Stimulated activated CD8-positive, alpha-beta memory T cell treated with anti-CD3 and anti-CD28 coated beads, Interleukin-4, amount 100 ng/mL, for 24 hours (primary cell): ENCODE measurements around the gene ENC1.

ENCODE experiments used
- DNase-seq: peaks from one replicate; pipeline ENCODE4 v3.0.0-alpha.2; 2020; ENCODE audit warnings: low read depth

The ENC1 gene

DNA sequence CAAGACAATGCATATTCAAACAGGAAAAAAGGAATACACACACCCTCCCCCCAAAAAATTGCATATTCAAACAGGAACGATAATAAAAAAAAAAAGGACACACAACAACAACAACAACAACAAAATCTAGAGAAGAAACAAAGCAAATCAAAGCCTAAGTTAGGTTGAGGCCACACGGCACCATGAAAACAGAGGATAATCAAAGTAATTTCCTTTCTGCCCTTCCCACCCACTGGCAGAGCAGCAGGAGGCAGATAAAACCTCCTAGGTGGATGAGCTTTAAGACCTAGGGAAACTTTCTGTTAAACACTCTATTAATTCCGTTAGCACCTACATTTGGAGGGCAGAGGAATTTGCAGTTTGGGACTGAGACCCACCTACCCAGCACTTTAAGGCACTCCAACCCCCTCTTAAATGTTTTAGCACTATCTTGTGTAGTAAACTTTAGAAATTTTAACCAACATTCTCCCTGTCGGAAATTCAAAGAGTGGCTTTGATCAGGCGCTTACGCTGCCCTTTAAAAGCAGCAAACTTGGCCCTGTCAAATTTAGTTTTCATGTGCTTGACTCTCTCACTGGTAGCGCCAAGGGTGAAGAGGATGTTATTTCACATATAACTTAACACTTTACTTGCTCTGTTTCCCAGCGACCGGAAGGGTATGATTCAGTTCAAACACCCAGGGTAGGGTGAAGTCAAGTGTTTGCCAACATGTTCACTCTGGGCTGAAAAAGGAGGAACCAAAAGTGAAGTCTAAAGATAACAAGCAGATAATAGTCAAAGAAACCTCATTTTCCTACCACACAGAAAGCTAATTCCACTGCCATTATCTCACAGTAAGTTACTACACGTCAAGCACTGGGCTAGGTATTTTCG, 9.2 kb downstream of the ENC1 start:
- no peak for DNase-seq

DNA sequence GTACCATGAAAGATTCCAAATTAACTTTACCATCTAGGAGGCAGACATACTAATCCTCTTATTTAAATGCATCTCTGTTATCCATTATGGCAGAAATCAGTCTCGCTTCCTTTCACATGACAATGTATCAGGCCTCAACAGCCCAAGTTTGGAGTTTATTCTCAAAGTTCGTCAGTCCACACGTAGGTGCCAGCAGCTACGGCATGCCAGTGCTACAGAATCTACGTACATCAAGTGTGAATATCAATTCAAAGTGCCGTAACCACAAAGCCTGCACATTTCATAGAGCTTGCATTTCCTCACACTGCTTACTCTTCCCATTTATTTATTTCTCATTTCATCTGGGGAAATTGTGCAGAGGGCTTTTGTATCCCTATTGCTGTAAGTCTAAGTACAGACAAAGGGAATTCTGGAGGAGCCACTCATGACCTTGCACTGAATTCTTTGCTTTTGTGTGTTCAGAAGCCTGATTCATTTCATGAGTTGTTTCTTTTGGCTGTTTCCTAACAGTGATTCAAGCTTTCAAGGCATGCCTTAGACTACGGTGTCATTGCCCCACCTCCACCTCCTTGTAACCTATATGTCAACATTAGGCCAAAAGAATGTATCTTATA, 10.0 kb downstream of the ENC1 start:
- DNase-seq = no peak

DNA sequence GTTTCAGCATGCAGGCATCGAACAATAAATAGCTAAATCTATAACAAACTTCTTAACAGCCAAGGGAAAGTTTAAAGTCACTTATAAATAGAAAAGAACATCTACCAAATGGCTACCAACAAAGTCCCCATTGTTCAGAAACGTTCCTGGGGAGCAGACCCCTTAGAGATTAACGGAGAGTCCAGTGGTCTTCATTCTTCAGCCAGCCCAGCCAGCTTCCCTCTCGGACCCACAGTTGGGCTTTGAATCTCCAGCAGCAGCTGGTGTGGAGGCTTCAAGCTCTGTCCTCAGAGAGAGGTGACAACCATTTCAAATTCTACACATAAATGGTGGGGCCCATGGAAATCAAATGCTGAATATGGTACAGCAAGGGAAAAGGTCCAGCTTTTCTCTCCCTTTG, 11.2 kb downstream of the ENC1 start:
- DNase-seq = no peak

DNA sequence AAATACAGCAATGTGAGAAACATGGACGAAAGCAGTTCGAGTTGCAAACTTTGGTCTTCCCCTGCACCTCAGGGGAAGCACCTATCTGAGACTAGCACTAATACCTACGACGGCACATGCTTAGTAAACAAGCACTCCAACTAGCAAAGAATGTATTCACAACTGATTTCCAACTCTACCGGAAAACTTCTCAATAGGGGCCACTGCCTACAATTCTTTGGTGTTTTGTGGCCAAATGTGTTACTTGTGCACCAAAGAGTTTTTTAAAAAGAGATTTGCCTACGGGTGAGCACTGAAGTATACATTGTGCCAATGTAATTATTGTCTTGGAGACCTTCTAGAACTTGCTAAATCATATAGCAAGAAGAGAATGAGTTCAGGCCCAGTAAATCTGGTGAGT, 12.2 kb downstream of the ENC1 start:
- no peak for DNase-seq

DNA sequence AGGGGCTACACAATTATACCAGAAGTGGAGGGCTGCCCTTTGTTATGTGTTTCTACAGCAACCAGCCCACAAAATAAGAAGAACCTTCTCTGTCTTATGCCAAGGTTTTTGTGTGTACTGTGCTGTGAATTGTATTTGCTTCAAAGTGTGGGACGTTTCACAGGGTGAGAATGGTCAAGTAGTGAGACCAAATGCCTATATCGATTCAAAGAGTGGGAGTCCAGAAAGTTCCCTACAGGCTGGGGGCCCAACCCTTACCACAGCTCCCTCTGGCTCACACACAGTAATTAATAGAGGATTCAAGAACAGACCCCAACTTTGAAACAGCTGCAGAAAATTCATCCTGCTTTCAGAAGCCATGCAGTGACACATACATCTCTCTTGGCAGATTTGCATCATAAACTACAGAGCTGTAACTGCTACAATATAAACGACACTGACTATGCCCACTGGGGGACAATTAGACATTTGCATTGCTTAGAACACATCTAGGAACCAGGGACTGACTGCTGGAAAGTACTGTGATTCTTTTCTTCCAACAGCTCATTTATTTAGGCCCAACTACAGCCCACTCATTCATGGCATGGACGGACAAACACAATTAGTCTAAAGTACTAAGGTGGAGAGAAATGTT, 12.8 kb downstream of the ENC1 start:
- no peak for DNase-seq

DNA sequence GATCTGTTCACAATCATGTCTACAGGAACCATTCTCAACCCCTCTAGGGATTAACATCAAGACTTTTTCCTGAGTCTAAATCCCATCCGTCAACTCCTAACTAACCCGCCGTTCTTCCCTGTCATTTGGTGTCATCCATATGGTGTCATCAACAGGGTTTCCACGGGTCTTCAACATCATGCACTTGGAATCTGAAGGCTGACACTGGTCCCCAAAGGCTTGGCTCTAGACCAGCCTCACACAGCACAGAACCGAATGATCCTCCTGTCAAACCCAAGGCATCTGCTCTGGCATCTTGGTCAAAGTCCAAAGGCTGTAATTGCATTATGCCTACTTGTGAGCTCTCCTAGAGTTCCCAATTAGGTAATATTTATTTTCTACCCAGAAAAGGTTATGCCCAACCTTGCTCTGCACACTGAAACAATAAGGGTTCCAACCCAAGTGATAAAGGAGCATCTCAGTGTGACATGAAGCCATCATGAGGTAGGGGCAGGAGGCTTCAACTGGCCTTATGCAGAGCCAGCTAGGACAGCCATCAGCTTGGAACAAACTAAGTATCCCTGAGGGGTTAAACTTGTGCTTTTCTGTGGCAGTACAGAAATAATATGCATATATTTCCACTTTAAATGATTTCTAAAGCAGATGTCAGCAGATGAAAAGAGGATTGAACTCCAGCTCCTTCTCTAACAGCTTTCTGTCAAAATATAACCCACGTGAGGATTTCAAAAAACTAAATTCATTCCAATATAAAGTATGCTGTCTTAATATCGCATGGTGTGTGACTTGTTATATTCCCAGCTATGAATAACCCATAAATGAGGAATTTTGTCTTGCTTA, 13.9 kb downstream of the ENC1 start:
- DNase-seq = no peak

DNA sequence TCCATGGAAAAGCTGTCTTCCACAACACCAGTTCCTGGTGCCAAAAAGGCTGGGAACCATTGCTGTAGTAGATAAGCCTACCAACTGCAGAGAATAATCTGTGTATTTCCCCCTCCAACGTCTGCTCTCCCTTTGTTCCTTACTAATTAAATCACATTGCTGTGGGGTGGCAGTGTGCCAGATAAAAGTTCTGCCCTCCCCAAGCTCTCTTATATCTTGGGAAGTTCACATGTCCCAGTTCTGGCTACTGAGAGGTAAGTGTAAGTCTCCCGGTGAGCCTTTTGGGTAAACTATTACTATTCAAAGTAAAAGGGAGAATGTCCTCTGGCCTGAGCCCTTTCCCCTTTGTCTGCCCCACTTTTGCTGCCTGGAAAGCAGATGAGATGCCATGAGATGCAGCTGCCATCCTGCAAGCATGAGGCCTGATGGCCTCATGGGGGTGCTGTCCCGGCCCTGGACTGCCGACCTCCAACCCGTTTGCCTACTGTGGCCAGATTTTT, 14.7 kb downstream of the ENC1 start:
- no peak for DNase-seq

DNA sequence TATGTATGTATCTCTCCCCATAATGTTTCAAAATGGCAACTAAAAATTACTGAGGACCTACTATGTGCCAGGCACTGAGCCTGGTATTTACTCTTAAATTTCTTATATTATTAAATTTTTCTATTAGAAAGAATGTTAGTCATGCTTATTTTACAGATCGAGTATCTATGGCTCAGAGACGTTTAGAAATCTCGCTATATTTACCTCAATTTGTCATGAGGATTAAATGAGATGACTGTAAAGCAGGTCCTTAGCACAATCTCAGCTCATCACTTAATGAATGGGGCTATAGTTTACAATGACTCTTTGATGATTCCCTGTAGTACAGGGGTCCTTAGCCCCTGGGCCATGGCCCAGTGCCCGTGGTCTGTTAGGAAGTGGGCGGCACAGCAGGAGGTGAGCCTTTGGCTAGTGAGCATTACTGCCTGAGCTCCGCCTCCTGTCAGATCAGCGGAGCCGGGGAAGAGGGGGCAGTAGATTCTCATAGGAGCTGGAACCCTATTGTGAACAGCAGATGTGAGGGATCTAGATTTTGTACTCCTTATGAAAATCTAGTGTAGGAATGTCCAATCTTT, 15.5 kb downstream of the ENC1 start:
- no peak for DNase-seq

DNA sequence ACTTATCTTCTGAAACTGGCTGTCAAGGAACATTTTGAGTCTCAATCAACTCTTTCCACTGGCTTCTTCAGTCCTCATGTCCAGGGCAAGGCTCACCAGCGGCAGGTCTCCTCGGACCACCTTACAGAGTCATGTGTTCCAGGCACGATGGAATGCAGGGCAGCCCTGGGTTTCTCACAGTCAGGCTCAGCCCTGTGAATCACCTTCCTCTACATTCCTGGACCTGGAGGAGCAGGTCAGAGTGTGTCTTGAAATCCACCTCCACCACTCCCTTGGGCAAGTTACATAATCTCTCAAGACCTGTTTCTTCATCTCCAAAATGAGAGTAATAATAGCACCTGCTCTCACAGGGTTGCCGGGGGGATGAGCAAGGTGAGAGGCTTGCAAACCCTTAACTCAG, 16.0 kb downstream of the ENC1 start:
- no peak for DNase-seq

DNA sequence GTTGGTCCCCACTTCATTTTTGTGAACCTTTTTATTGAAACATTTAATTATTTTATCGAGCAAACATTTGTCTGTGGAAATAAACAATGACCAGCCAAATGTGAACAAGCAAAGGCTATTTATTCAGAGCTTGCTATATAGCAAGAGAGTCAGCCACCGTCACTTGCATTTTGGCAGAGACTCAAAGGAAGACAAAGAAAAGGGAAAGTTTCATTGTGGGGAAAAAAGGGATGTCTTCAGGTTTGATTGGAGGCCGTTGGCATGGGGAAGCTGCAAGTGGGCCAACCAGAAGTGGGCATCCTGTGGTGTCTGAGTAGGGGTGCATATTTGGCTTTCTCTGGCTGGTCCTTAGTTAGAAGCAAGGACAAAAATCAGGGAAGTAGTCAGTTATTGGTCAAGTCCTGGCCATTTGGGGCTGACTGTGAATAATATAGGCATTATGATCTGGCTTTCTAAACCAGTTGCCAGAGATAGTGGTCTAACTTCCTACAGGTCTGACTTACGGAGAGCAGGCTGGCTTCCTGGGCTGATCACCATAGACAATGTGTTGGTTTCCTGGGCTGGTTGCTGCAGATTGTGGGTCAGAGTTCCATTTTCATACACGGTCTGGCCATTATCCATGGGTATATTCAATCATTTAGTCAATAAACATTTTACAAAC, 16.6 kb downstream of the ENC1 start:
- no peak for DNase-seq

DNA sequence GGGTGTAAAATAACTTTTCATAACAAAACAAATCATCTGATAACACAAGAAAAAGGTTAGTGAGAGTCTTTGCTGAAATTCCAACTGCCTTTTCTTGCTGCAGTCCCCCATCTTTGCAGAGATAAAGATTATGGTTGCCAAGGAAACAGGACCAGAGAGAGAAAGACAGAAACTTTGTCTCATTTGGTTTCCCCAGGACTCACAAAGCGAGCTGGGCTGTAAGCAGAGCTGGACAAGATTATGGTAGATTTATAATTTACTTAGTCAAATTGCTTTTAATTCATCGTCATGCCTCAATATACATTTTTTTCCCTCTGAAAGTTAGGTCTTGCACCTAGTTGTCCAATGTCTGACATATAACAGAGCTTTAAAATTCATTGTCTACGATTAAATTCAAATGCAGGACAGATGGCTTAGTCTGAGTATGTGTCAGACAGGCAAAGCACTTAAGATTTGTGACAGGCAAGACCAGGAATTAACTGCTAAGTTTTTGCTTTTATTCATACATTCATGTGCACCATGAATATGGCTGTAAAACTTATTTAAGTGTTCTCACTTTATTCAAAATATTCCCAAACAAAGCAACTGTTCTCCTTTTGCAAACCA, 17.4 kb downstream of the ENC1 start:
- DNase-seq = no peak

DNA sequence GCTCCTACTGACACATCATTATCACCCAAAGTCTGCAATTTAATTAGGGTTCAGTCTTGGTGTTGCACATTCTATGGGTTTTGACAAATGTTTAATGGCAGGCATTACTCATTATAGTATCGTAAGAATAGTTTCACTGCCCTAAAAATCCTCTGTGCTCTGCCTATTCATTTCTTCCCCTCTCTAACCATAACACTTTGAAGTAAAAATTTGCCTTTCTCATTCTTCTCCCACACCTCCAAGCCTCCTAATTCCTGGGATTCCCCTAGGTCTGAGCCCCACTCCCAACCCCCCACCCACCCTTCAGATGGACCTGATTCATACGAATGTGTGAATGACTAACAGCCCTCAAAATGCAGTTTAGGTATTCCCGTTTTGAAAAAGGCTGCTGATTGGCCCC, 18.4 kb downstream of the ENC1 start:
- no peak for DNase-seq

DNA sequence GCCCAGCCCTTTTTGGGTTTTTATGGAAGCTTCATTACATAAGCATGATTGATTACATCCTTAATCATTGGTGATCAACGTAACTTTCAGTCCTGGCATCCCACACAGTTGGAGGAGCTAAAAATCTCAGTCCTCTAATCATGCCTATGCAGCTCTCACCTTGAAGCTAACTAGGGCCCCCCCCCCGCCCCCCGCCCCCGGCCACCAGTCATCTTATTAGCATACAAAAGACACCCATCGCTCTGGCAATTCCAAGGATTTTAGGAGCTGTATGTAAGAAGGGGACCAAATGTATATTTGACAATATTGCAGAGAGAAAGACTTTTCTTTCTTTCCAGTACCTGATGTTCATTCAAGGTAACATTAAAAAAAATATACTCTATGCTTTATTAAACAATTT, 19.0 kb downstream of the ENC1 start:
- no peak for DNase-seq

DNA sequence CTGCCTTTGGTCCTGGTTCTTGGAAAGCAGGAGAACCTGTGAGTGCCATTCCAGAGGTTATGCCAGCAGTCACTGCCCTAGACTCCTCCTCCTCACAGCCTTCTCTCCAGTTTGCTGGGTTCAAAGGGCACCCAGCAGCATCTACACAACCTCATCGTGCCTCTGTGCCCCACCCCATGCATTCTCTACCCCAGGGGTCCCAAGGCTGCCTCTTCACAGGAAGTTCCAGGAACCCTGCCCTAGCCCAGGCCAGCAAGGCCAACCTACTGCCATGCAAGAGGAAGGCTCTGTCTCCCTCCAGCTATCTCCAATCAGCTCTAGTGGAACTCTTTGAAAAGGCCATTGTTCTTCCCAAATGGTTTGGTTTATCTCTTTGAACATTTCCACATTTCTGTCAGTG, 21.2 kb downstream of the ENC1 start:
- DNase-seq = no peak

DNA sequence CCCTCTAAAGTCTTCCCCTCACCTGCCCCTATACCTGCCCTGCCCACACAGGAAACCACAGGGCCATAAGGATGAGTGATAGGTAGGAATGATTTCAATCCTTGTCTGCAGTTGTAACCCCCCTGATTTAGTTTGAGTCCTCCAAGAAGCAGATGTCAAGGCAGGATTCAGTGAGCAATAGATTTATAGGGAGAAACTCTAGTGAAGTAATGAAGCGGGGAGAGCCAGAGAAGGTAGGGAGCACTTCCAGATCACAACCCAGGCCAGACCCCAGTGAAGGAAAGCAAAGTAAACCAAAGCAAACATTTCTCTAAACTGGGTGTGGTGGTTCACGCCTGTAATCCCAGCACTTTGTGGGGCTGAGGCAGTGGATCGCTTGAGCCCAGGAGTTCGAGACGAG, 22.4 kb downstream of the ENC1 start:
- no peak for DNase-seq

DNA sequence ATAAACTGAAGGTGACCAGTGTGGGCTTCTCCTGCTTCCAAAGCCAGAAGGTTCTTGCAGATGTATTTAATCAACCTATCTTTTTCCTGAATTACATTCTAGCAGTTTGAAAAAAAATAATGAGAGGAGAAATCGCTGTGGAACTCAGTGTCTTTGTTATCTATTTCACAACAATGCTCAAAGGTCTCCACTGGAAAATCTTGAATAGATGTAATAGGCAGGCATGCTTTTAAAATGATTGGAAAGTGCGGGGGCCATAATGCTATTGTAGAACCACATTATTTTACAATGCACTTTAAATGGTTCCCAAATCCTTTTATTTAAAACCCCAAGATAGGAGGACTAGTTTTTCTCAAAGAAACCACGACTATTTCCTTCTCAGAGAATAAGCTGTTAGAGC, 23.3 kb downstream of the ENC1 start:
- no peak for DNase-seq

DNA sequence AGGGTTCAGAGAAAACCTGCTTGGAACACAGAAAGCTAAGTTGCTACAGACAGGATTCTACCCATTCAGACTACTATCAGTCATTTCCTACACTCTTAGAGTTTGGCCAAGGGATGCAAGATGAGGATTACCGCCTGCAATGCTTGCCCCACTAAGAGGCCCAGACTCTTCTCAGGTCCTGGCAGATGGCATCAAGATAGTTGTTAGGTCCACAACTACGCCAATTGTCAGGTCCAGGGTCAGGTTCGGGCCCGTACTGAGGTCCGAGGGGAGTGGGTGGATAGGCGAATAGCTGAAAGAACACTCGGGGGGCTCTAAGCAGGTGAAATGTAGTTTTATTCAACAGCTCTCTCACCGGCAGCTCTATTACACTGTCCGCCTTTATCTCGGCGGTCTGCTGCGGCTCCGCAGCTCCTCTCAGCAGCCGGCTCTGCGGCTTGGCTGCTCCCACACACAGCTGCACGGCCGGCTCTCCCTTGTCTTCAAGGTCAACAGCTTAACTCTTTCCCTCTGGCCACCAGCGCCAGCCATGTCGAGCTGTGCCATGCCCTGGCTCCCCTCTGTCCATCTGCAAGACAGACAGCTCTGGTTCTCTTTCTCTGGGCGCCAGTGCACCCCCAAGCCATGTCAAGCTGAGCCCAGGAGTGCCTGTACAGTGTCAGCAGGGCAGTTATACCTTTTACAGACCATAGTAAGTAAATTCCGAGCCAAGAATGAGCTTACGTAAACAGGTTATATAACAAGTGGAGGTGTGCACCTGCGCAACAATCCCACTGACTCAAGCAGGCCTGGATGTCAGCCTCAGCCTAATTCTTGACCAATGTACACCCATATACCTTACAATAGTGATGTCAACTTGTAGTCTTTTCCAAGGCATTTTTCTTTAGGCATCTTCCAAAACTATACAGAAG, 24.0 kb downstream of the ENC1 start:
- no peak for DNase-seq

DNA sequence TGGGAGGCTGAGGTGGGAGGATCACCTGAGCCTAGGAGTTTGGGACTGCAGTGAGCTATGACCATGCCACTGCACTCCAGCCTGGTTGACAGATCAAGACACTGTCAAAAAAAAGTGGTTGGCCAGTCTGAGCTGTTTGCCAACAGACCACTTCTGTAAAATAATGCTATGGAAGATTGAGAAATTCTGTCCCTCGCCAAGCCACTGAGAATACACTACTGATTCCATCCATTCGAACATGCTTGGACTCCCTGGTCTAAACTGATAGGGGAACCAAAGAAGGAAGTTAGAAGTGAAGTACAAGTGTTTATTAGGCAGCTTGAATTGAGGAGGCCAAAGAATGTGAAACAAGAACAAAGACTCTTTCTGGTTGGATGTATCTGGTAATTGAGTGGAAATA, 27.2 kb downstream of the ENC1 start:
- no peak for DNase-seq

DNA sequence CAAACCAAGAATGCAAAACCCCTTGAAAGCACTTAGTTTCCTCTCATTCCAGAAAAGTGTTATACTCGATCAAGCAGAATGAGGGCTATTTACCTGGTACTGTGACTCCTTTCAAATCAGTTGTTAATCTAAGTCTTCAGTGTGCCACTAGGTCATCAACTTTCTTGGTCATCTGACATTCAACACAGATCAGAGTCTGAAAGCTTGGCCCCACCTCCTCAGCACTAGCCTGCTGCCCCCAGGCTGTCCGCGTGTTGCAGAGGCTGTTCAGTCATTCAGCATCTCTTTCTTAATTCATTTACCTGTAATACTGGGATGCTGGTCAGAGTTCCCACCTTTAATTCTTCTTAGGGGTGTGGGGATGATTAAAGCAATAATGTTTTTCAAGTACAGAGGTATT, 28.5 kb downstream of the ENC1 start:
- no peak for DNase-seq
